D341Med (cell line): ENCODE measurements around the gene DHTKD1.
"Not testable (repeated sequence)": the region's sequence is repeated elsewhere in the genome, so short reads cannot be mapped to it uniquely, and the experiment has no call there.

Experiments used
- DNase-seq: peaks from one replicate; pipeline ENCODE4 v3.0.0; 2012; ENCODE audit warnings: low spot score

The DHTKD1 gene

GRCh38 chr10:12067336-12067735, 1.4 kb upstream of the DHTKD1 start:
- DNase-seq, result no peak

GRCh38 chr10:12071441-12071840, 2.7 kb downstream of the DHTKD1 start:
- not testable (repeated sequence) for DNase-seq

DNA sequence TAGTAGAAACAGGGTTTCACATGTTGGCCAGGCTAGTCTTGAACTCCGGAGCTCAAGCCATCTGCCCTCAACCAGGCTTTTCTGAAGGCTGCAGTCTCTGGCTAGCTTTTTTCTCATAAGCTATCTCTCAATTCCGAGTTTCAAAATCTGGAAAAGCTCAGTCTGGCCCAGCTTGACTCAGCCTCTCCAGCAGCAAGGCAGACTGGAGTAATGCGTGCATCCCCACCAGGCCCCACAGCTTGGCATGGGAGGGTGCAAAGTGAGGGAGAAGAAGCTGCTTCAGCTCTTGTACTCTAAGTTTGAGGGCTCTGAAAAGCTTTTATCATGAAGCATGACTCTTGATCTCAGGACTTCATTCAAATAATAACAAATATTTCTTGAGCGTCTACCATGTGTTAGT, 4.8 kb downstream of the DHTKD1 start:
- no peak for DNase-seq

- DNase-seq, result no peak
These were observed 8.9 kb downstream of the DHTKD1 start for GRCh38 chr10:12077580-12078180.

- no peak for DNase-seq
These were observed 12.7 kb downstream of the DHTKD1 start for GRCh38 chr10:12081470-12081869.

- no peak for DNase-seq
These were observed 13.3 kb downstream of the DHTKD1 start for GRCh38 chr10:12081879-12082557.

DNA sequence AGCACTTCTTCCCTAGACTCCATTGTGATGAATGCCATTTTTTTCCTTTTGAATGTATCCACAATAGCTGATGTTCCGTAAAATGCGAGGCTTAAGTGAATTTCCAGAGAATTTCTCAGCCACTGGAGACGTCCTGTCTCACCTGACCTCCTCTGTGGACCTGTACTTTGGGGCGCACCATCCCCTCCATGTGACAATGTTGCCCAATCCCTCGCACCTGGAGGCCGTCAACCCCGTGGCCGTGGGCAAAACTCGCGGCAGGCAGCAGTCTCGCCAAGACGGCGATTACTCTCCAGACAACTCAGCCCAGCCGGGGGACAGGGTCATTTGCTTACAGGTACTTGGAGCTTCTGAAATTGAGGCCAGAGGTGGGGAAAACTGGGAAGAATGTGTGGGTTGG, 20.2 kb downstream of the DHTKD1 start:
- DNase-seq, result no peak

DNA sequence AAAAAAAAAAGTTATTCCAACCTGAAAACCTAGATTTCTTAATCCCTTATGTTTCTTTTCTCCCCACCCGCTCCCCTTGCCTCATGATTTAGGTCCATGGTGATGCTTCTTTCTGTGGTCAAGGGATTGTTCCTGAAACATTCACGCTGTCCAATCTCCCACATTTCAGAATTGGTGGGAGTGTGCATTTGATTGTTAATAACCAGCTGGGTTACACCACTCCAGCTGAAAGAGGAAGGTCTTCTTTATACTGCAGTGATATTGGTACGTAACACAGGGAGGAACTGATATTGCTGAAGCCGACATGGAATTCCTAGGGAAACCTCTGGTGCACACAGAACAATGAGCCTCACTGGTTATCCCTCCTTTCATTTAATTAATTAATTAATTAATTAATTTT, 22.7 kb downstream of the DHTKD1 start:
- DNase-seq, result no peak

GRCh38 chr10:12097361-12097760, 28.6 kb downstream of the DHTKD1 start:
- not testable (repeated sequence) for DNase-seq

DNA sequence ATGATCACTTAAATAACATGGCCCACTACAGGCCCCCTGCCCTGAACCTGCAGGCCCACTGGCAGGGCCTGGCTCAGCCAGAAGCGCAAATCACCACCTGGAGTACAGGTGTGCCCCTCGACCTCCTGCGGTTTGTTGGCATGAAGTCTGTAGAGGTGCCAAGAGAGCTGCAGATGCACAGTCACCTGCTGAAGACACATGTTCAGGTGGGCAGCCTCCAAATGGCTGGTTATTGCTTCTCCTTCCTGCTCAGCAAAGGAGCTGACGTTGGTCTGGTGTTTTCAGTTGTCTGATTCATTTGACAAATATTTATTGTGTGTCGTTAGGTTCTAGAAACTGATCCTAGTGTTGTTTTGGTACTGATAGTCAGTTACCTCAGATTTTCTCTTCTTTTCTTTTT, 29.0 kb downstream of the DHTKD1 start:
- DNase-seq, result no peak

GRCh38 chr10:12098966-12099365, 30.2 kb downstream of the DHTKD1 start:
- DNase-seq, result no peak

DNA sequence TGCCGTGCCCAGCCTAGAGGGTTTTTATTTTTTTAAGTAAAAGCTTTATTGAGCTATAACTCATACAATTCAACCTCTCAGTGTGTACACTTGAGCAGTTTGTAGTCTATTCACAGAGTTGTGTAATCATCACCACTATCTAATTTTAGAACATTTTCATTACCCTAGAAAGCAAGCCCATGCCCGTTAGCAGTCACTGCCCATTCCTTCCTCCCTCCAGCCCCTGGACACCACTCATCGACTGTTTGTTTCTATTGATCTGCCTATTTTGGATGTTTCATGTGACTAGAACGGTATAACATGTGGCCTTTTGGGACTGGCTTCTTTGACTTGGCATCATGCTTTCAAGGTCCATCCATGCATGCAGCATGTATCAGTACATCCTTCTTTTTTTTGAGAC, 35.0 kb downstream of the DHTKD1 start:
- DNase-seq, result no peak

DNA sequence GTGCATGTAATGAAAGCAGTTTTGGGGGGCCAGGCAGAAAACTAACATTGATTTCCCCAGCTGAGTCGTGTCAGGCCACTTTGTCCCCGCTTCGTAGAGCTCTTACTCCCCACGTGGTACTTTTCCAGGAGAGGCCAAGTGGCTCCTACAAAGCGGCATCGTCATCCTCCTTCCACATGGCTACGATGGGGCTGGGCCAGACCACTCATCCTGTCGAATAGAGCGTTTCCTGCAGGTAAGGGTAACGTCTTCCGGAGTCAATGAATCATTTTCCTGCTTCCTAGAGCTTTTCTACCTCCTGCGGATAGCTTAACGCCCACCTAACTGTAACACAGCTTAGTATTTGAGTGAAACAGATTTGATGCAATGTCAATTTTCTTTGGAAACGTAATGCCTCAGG, 39.0 kb downstream of the DHTKD1 start:
- DNase-seq, result no peak

GRCh38 chr10:12109286-12109685, 40.5 kb downstream of the DHTKD1 start:
- no peak for DNase-seq

DNA sequence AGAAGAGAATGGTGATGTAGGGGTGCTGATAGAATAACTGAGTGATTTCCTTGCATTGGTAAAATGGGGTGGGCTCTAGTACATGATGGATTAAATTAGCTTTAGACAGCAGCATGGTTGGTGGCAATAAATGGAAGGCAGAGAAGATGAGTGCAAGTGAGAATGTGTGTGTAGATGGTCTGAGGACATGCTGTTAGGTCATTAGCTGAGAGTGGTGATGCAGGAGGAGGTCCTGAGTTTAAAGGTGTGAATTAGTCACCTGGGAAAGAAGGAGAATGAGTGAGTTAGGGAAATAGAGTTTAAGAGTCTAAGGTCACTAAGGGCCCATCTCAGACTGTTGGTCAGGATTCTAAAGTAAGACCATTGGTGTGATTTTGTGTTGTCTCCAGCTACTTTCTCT, 42.8 kb downstream of the DHTKD1 start:
- no peak for DNase-seq

GRCh38 chr10:12113627-12114026, 44.9 kb downstream of the DHTKD1 start:
- DNase-seq, result no peak

DNA sequence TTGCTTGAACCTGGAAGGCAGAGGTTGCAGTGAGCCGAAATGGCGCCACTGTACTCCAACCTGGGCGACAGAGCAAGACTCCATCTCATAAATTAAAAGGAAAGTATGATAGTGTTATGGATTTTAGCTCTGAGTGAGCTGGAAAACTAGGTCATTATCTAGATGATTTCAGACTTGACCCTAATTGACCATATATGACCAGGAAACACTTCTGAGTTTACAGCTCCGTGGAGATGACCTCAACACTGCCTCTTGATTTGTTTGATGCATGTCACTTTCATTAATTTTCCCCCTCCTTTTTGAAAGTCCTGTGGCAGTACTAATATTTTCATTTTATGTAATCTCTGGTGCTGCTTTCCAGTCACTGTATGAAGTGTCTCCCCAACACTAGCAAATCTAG, 52.9 kb downstream of the DHTKD1 start:
- no peak for DNase-seq

DNA sequence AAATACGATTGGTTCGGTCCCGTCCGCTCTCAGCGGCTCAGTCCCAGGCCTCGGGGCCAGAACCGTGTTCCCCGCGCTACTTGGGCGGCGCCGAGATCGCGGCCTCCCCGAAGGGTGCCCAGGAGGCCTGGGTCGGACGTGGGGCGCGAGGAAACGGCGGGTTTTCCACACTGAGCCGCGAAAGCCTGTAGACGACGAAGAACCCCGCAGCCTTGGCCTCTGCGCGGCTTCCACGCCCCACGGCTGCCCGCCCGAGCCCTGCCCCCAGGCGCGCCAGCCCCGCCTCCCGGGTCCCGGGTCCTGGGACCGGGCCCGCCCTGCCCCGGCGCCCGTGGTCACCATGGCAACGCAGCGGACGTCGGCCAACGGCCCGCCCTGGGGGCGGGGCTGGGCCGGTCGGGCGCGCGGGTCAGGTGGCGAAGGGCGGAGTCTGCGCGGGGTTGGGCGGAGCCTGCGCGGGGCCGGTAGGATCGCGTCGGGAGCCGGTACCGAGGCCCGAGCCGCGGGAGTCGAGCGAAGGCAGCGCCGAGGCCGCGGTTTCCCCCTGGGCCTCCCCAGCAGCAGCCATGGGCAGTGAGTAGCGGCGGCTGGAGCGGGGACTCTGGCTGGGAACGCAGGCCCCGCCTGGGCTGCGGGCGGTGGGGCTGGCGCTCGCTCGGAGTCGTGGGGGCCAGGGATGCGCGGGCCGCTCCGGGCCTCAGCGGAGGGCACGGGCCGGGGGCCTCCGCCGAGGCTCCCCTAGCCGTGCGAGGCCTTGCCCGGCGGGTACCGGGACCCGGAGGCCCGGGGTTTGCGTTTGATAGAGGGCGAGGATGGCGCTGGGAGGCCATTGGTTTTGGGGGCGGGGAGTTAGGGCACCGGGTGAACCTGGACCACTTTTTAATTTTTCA, 60.7 kb downstream of the DHTKD1 start, which contains the start of gene SEC61A2:
Gene SEC61A2, plus strand, starts transcription at position 456 of the 890 bp plus-strand sequence. Its CDS starts 111 bp downstream, at position 567.
- peak; percentile 100 for DNase-seq

GRCh38 chr10:12130237-12130872, 61.6 kb downstream of the DHTKD1 start:
- peak; percentile 69 for DNase-seq

DNA sequence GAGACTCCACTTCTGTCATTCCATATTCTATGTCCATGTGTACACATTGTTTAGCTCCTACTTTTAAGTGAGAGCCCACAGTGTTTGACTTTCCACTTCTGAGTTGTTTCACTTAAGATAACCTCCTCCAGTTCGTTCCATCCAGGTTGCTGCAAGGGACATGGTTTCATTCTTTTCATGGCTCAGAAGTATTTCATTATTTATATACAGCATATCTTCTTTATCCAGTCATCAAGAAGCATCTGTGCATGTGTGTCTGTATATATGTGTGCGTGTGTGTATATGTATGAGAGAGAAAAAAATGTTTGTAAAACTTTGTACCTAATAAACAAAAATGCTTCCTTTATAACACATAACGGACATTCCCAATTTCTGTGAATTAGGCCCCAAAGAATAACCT, 66.9 kb downstream of the DHTKD1 start:
- DNase-seq, result no peak

GRCh38 chr10:12140038-12140437, 71.3 kb downstream of the DHTKD1 start:
- DNase-seq, result no peak

- DNase-seq, result no peak
These were observed 75.8 kb downstream of the DHTKD1 start for GRCh38 chr10:12144538-12144937.
